Inflammatory macrophage treated with lipopolysaccharide for 1 hour (primary cell): ENCODE measurements around the gene EEPD1.
A peak's percentile ranks its signal among the peaks of the same experiment; 100 is the strongest.

Experiments
- DNase-seq, 2 donors: peaks; one replicate each; pipeline ENCODE4 v3.0.0-alpha.2; 2020 to 2022

EEPD1 gene

DNA sequence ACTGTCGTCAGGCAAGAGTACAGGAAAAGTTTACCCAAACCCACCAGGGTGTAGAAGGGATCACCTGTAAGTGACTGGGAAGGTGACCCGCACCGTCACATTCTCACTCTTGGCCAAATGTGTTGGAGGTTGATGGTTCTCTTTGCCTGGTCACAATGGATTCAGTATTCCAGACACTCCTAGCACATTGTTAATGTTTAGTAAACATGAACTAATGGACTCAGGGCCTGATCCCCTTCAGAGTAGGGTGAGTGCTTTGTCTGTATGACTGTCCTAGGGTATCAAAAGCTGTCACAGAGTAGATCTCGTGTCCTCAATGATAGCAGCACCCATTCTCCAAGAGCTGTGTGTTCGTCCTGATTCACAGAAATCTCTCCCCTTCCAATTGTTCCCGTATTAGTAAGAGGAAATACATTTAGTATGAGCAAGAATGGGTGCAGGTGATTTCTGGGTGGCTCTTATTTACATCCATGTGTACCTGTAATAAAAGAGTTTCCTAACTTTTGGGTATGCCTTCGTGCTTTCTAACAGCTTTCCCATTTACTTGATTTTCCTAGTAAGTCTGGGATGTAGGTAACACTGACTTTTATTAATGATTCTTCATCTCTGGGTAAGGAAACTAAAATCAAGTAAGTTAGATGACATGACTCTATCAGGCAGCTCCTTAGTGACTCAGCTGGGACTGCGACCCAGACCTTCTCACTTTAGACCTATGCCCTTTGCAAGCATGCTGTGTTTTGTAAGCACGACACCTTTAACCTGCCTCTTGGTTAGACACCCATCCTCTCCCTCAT is 4.7 kb downstream of the EEPD1 start:
- no peak for DNase-seq

DNA sequence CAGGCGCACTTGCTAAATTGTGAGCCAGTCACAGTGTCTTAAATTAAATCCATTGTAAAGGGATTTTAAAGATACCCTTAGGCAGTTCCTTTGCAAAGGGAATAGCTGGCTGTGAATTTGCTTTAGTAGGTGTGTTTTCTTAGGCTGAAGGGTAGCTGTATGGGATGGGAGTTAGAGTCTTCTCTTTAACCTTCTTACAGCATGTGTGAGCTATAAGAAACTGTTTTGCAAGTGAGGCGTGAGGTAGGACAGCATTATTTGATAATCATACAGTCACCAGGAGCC is 5.2 kb downstream of the EEPD1 start:
- no peak for DNase-seq

DNA sequence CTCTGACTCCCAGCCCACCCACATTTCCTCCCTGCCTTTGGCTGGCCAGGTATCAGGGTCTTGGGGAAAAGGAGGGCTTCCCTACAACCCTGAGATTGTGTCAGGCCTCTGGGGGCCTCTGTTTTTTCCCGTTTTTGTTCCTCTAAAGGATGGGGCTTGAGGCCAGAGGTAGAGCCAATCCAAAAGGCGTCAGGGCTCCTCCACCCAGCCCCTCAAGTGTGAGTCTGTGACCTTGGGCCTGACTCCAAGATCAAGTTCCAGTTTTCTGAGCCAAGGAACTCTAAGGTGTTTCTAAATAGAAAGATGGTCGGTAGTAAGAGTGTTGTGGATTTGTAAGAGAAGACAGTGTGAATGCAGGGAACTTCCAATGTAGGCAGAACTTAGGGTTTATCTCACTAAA is 6.6 kb downstream of the EEPD1 start:
- DNase-seq = no peak

DNA sequence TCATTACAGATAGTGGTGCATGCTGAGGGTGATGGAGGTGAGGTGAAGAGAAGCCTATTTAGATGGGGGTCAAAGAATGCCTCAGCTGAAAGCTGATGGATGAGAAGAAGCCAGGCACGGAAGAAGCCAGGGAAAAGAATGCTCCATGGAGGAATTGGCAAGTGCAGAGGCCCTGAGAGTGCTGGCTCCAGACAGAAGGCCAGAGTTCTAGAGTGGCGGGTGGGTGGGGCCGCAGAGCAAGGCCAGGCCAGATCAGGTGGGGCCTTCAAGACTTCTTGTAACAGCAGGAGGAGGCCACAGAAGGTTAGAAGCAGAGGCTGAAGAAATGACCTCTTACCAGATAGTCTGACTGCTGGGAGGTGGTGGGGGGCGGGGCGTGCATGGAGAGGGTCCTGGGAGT is 7.3 kb downstream of the EEPD1 start:
- DNase-seq = no peak

DNA sequence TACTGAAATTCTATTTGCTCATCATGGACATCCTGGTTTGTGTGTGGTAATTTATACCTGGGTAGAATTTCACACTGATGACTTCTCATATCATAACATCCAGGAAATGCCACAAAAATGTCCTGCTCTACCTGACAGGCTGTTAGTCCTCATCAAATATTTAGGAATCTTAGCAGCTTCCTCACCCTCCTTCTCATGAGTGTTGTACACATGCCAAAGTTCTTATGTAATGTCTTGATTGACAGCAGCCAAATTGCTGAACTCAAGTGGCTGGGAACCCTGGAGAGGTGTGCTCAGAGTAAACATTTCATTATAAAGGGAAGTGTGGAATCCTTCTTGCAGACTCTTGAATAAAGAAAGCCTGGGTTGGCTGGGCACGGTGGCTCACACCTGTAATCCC is 8.9 kb downstream of the EEPD1 start:
- no peak for DNase-seq

DNA sequence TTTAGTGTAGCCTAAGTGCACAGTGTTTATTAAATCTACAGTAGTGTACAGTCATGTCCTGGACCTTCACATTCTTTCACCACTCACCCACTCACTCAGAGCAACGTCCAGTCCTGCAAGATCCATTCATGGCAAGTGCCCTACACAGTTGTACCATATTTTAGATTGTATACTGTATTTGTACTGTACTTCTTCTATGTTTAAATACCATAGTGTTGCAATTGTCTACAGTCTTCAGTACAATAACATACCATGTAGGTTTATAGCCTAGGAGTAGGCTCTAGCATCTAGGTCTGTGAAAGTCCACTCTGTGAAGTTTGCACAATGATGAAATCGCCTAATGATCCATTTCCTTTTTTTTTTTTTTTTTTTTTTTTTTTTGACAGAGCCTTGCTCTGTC is 12.0 kb downstream of the EEPD1 start:
- DNase-seq = peak; percentile 81 to 90

DNA sequence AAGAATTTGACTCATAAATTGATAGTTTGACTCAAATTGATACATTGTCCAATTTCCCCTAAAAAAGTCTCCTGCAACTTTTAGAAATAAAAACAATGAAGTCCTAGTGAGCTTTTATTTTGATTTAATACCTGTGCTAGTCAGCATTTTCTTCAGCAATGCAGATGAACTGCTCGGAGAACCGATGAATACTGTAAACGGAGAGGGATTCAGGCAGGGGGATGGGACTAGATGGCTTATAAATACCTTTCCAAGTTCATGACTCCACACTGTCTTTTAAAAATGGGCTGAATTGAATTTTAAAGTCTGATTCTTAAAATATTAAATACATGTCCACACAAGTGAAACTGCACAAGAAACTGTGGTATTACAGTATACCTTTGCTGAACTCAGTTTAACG is 12.7 kb downstream of the EEPD1 start:
- no peak for DNase-seq

DNA sequence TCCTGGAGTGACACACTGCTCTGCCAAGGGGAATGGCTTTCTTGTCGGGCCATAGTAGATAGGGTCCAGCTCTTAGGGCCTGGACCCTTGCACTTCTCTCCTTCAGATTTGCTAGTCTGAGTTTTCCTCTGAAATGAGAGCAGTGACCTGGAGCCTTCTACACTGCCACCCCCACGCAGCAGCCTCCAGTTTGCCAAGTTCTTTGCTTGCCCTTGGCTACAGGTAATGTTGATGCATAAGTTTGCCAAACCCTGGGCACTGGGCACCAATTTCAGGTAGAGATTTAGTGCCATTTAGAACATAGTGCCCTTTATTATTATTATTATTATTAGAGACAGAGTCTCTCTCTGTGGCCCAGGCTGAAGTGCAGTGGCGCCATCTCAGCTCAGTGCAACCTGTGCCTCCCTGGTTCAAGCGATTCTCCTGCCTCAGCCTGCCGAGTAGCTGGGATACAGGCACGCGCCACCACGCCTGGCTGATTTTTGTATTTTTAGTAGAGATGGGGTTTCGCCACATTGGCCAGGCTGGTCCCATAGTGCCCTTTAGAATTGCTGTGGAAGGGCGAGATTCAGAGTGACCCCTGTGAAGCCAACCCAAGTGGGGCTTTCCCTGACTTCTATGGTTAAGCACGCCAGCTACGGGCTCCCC is 14.5 kb downstream of the EEPD1 start:
- no peak for DNase-seq

DNA sequence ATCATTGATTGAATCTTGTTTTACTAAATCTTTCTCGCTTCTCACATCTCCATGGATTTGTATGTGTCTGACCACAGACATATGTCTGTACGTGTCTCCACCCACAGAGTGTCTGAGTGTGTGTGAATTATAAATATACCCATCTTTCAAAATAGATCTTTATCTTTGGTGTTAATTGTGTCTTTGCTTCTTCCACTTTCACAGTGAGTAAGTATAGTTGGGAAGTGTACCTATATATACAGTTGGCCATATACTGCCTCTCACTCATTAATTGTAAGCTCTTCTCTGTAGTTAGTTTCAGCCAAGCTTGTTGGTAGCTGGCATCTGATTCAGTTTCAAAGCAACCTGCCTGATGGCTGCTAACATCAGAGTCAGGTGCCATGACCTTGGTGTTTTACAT is 18.4 kb downstream of the EEPD1 start:
- peak in 1 of 2 donors; percentile 31 for DNase-seq

DNA sequence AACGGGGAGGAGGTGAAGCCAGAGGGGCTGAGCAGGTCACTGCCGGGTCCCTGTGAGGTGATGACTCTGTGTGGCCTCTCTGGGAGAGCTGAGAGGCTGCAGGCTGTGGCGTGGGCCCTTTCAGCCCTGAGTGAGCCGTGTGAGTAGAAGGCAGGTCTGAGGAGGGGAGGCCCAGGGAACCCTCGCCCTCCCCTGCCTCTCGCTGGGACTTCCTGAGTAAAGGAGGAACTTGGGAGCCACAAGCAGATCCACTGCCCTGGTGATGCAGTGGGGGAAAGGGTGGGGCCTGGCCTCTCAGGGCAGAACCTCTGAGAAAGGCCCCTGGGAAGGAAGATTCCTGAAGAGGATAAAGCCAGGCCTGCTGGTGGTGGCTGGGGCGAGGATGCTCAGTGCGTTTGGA is 22.8 kb downstream of the EEPD1 start:
- DNase-seq = peak; percentile 59 to 77

DNA sequence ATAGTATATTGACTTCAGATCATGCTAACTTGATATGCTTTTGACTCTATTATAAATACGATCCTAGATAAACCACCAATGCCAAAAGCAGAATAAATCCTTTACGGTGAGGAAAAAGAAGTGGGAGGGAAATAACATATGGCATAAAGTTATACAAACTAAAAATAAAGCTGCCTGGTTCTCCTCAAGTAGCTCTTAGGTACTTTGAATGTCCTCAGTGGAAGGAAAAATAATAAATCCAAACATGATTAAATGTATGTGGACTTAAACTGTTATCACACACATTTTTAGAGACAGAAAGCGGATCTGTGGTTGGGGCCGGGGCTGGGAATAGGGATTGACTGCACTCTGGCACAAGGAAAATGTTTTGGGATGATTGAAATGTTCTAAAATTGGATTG is 23.6 kb downstream of the EEPD1 start:
- DNase-seq = no peak

DNA sequence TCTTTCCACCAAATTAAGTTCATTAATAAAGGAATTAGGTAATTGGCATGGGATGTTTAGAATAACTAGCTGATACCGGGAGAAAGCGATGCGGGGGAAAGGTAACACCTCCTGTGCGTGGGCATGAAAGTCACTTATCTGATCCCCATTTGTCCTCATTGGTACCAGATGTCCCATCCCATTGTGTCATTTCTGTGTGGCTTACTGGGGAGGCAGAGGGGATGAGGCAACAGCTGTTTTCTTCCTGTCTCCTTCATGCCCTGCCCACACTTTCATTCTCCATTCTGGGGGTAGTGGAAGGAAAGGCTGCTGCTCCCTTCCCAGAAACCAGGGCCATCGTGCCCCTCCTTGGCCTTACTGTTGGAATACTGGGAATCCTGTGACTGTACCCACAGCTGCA is 27.1 kb downstream of the EEPD1 start:
- no peak for DNase-seq

DNA sequence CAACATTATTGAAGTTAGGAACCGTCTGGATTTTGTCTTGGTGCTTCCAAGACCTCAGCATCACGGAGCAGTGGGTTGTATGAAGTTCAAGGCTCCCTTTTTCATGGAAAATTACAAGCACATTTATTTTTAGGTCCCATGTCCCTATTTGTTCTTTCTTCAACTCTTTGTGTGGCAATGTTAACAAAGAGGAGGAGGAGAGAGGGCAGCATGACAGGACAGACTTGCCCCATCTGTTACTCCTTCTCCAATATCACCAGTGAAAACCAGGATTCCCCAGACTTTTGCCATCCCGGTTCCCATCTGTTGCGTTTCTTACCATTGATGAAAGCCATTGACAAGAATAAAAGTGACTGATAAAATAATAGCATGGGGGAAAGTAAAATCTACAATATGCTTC is 28.6 kb downstream of the EEPD1 start:
- DNase-seq = no peak

DNA sequence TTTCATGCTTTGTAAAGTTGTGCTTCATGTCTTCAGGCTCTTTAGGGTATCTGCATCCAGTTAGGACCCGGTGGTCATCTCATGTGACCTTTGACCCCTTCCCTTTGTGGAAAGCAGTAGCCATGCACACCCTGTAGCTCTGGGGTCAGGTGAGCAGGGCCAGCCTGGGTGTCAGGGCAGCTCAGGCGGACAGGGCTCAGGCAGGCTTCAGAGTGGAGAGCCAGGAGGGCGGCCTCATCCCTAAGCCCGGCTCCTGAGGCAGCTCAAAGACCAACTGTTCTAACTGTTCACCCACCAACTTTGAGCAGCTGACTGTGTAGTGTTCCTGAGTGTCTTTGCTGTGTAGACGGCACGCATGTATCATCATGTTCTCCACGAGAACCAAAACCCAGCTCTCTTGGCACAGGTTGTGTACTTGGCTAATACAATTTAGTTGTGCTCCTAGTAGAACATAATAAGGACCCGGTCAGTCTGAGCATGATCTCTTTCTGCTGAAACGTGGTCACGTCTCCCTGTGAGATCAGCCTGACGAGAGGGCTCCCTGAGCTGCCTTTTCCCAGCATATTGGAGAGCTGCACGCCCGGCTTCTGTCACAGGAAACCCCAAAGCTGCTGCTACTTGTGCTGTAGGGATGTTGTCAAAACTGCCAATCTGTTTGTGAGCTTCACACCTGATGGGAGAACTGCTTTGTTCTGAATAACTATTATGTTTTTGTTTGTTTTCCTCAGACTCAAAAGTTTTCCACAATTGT is 30.0 kb downstream of the EEPD1 start:
- DNase-seq = no peak

DNA sequence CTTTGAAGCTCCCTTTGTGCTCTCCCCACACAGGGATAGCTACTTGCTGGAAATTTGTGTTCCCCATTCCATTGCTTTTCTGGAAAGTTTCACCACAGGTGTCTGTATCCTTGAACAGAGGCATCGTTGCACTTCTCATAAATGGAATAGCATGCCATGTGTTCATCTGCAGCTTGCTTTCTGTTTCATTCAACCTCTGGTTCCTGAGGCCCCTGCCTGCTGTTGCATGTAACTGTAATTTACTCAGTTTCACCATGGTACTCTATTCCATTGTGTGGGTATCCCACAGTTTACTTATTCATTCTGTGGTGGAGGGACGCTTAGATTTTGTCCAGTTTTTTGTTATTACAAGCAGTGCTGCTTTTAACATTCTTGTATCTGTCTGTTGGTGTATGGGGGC is 32.0 kb downstream of the EEPD1 start:
- no peak for DNase-seq

DNA sequence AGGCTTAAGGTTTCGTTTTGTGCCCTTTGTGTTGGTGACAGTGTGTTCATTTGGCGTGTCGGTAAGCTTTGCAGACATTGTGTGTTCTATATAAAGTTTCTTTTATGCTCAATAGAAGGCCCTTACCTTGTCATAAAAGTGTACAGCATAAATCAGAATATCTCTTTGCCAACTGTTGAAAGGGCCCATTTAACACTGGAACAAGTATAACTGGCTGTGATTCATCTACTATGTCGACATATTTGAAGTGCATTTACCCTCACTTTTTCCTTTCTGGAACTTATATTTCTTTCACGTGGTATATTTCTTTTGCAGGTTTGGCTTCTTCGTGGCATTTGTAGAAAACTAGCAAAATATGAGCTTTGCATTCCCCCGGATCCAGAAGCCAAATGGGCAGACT is 32.7 kb downstream of the EEPD1 start:
- no peak for DNase-seq

DNA sequence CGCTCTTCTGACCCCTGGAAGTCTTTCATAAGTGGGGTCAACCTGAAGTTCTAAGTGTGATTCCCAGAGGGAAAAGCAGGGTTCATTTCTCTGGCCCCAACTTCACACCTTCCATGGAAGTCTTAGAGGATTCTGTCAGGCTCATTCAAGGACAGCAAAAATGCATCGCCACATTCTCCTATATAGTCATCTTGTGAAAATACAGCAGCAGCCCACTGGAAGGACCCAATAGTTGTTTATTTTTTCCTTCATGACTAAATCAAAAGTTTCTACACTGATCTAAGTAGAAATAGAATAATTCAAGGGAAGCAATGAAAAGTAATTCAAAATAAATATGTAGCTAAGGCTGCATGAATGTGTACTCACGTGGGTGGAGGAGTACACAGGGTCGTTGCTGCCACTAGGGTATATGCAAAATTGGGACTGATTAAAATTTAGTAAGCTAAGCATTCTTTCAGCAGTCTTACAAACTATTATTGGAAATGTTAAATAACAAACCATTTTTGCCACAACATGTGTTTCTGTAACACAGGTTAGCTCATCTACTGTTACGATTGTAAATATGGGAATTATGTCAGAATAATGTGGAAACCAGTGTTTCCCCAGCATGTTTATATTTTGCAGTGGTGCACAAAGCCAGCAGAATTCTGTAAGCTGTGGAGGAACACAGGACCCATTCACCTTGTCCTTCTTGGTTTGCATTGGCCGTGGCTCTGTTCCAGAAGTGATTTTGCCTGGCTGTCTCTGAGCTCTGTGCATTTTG is 33.5 kb downstream of the EEPD1 start:
- DNase-seq = no peak

DNA sequence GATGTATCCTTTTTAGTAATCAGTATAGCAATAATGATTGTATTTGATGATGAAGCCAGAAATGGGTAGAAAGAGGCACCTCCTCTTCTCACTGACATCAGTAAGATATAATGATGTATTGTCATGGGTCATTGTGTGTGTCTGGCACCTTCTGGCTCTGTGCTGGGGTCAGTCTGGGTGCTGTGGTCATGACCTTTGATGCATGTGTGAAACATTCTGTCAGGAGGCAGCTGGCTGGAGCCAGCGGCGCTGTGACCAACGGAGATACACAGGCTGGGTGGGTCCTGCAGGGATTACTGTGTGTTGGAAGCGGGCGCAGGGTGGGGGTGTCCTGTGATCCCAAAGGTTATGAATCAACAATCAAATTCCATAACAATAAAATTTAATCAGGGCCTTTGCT is 35.2 kb downstream of the EEPD1 start:
- no peak for DNase-seq

DNA sequence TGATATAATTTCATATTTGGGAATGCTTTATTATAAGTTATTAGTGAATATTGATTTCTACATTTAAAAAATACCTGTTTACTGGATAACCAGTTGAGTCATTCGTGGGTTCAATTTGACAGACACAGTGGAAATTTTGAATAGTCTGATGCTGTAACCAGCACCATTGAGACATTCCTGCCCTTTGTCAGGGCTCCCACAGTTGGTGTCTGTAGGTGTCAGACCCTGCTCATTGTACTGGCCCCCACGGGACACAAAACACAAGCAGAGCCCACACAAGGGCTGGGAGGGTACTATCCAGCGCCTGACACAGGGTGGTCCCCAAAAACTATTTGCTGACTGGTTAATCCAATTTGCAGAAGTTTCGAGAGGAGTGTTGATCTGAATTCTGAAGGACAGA is 35.9 kb downstream of the EEPD1 start:
- DNase-seq = peak in 1 of 2 donors; percentile 38

DNA sequence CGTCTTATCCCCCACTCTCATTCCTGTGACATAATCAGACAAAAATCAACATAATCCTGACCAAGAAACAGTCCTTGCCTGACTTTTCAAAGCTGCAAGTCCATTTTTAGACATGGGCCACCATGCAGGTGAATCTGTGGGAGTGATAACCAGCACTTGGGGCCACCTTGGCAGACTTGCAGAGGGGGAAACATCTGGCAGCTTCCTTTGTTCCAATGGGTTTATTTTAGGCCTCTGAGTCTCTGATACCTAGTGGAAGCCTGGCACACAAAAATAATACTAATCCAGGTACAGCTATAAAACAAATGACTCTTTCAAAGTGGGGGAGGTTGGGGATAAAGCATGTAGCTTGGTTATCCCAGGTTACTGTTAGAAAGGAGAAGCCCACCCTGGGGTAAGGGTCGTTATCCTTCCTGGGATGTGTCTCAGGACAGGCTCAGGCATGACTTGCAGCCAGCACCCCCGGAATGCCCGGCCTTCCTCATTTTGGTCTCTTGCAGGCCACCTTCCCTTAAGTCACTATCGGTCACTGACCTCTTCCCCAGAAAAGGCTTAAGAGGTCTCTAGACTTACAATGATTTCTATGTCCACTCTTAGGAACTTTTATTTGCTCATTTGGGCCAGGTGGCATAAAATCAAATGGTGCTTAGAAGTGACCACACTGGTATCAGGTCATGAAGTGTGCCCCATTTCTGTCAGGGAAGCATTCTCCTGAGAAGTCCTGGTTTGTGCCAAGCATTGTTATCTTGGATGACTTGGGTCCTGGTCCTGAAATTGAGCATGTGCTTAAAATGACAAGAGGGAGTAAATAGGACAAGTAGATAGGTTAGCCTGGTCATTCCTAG is 37.6 kb downstream of the EEPD1 start:
- peak; percentile 82 to 83 for DNase-seq

DNA sequence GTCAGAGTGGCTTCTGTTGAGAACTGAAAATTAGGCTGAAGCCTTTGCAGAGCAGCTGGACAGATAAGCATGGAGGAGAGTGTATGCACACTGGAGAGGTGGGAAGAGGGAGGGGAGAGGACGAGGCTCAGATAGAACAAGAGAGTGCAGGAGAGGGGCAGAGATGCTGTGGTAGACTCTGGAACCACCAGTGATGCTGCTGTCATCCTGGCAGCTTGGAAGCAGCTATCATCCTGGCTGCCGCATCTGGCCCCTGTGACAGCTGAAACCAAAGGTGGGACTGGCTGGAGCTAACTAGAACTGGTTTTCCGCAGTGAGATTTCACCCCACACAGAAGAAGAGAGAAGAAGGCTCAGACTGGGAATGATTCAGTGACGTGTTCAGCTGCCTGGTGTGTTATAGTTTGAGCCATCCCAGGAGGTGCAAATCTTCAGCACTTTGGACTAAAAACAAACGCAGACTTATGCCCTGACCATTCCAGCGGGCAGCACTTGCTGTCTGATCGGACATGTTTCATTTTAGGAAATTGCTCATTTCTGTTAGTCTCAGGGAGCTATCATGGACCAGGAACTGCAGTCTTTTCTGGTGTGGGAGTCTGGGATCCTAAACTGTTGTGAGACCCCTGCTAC is 38.4 kb downstream of the EEPD1 start:
- no peak for DNase-seq
